Thyroid gland (tissue), 4 donors: ENCODE measurements around the gene TRABD2A. TPM values are rescaled to one million over a fixed set of nuclear protein-coding genes. Genes with fewer than 3 reads are reported as not detected.

Source experiments
- DNase-seq, 2 donors: peaks; one replicate each; pipeline ENCODE4 v3.0.0-alpha.2; 2019
- H3K27ac ChIP-seq, 3 donors: fragments of 200-600 bp; sonication (generic); 1 replicate in 2 of 3; 2 replicates in 1 of 3; pipeline ENCODE4 v1.5.1; 2016 to 2019; ENCODE audit warnings: mild to moderate bottlenecking in 1 of 3, moderate library complexity in 1 of 3
- H3K27me3 ChIP-seq: fragments of 200-600 bp; sonication (generic); one replicate; pipeline ENCODE4 v1.5.1; 2019
- H3K36me3 ChIP-seq, 2 donors: fragments of 200-600 bp; sonication (generic); one replicate each; pipeline ENCODE4 v1.5.1; 2016 to 2019
- H3K4me1 ChIP-seq, 2 donors: fragments of 200-600 bp; sonication (generic); one replicate each; pipeline ENCODE4 v1.5.1; 2017 to 2019
- H3K4me3 ChIP-seq, 3 donors: fragments of 200-600 bp; sonication (generic); replicated peaks in 1 of 3; 1 replicate in 2 of 3; 2 replicates in 1 of 3; pipeline ENCODE4 v1.5.1; 2016; ENCODE audit warnings: mild to moderate bottlenecking in 1 of 3
- H3K9me3 ChIP-seq: fragments of 200-600 bp; sonication (generic); one replicate; pipeline ENCODE4 v1.5.1; 2017
- POLR2A ChIP-seq, 2 donors: fragments of 450-650 bp; IDR thresholded peaks; one replicate each; pipeline ENCODE4 v1.6.1; 2017; ENCODE audit warnings: antibody characterized with exemption in 2 of 2, mild to moderate bottlenecking in 2 of 2, moderate library complexity in 1 of 2
- WGBS, 2 donors: methylation state at CpG; one replicate each; pipeline ENCODE4 v1.1.5; 2017; 5-methylcytosine and 5-hydroxymethylcytosine counted together
- intact Hi-C: fragments of 100-400 bp; cut with DNase I; formaldehyde crosslinking; loops from one replicate; pipeline ENCODE4 v1.15.1; 2023
- total RNA-seq, 4 donors: library from RNA; depleted of rRNA; stranded (reverse); fragments of >200 nt; gene quantifications; one replicate each; pipeline ENCODE4 v1.2.3, GENCODE V29; 2016
- TF ChIP-seq, protein P1 (sequence below), 6 experiments: fragments of 200-600 bp in 3 of 6; fragments of 450-650 bp in 3 of 6; sonication (generic) in 3 of 6; IDR thresholded peaks; one replicate each; pipeline ENCODE4 v1.5.1; 2016 to 2019; ENCODE audit warnings: antibody characterized with exemption in 6 of 6, mild to moderate bottlenecking in 2 of 6, inconsistent platforms in 1 of 6, moderate library complexity in 1 of 6

TRABD2A gene
- total RNA-seq, 4 donors from 2014 or later = 0.20 to 1.9 TPM; not detected in 2

- no peaks in the 10 kb centered on the region for H3K27me3 ChIP-seq
- 82 to 83% methylated on average over 9 of the region's 9 CpGs for WGBS, 2 donors
- TF ChIP-seq POLR2A (IDR thresholded peaks at IDR 0.05) = no peak
- TF ChIP-seq, protein P1, sequence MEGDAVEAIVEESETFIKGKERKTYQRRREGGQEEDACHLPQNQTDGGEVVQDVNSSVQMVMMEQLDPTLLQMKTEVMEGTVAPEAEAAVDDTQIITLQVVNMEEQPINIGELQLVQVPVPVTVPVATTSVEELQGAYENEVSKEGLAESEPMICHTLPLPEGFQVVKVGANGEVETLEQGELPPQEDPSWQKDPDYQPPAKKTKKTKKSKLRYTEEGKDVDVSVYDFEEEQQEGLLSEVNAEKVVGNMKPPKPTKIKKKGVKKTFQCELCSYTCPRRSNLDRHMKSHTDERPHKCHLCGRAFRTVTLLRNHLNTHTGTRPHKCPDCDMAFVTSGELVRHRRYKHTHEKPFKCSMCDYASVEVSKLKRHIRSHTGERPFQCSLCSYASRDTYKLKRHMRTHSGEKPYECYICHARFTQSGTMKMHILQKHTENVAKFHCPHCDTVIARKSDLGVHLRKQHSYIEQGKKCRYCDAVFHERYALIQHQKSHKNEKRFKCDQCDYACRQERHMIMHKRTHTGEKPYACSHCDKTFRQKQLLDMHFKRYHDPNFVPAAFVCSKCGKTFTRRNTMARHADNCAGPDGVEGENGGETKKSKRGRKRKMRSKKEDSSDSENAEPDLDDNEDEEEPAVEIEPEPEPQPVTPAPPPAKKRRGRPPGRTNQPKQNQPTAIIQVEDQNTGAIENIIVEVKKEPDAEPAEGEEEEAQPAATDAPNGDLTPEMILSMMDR (IDR thresholded peaks at IDR 0.05) = no peak
Observed at GRCh38 chr2:84904151-84904550, 23.3 kb upstream of the TRABD2A start.

DNA sequence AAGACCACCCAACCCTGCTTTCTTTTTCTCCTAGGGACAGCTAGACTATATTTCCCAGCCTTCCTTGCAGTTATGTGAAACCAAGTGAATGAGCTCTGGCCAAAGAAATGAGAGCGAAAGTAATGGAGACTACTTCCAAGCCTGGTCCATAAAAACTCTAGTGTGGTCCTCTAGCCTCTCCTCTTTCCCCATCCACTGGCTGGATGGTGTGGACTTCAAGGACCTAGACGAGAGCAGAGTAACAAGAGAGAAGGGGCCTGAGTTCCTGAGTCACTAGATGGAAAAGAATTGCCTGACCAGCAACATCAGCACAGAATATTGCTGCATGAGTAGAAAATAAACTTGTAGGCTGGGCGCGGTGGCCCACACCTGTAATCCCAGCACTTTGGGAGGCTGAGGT is 21.6 kb upstream of the TRABD2A start:
- no peak overlapping the region for H3K4me3 ChIP-seq
- no peaks in the 10 kb centered on the region for H3K36me3 ChIP-seq
- H3K9me3 ChIP-seq = no peaks in the 10 kb centered on the region
- TF ChIP-seq POLR2A (IDR thresholded peaks at IDR 0.05) = no peak
- TF ChIP-seq, protein P1 (IDR thresholded peaks at IDR 0.05) = no peak
- no peak for DNase-seq
- no peaks in the 10 kb centered on the region for H3K27me3 ChIP-seq
- no peak overlapping the region for H3K27ac ChIP-seq
- intact Hi-C loops = no loop called here
- WGBS, 2 donors = 95 to 96% methylated on average over 4 of the region's 4 CpGs
- peaks cover 10 to 32% of the 10 kb centered on the region in 2 donors for H3K4me1 ChIP-seq

More at GRCh38 chr2:84904151-84904550, 23.3 kb upstream of the TRABD2A start:
- no peaks in the 10 kb centered on the region for H3K36me3 ChIP-seq
- H3K4me3 ChIP-seq = no peak overlapping the region
- H3K4me1 ChIP-seq = peaks cover 12 to 19% of the 10 kb centered on the region in 2 donors
- no peak for DNase-seq
- H3K27ac ChIP-seq = peak overlapping the region in 1 of 3 donors; percentile 90
- no peaks in the 10 kb centered on the region for H3K9me3 ChIP-seq
- intact Hi-C loops = no loop called here

GRCh38 chr2:84901593-84902120 is 20.8 kb upstream of the TRABD2A start:
- DNase-seq = no peak
- Histone ChIP-seq H3K36me3 (no peaks in the 10 kb centered on the region), H3K9me3 (no peaks in the 10 kb centered on the region), H3K27ac (no peak overlapping the region), H3K4me3 (no peak overlapping the region), H3K4me1 (peaks cover 5 to 29% of the 10 kb centered on the region in 2 donors), H3K27me3 (no peaks in the 10 kb centered on the region)
- intact Hi-C loops = no loop called here
- WGBS, 2 donors = 76 to 86% methylated on average over 2 of the region's 2 CpGs
- TF ChIP-seq POLR2A (IDR thresholded peaks at IDR 0.05) = no peak
- TF ChIP-seq, protein P1 (IDR thresholded peaks at IDR 0.05) = no peak

DNA sequence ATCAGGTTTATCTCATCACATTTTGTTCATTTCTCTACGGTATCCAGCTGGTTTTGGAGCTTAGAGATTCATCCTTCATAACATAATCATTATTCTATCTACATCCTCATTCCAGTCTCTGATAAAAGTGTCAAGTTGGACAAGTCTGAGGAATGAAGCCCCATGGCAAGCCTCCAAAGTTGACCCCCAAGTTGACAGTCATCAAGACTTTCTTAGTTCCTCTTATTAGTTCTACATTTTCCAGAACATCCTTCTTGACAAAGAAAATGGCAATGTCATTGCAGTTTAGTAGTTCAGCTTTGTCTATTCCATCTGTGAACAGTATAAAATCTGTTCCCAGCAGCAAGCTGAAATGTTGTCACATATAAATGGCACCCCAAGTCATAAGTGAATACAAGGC is 20.1 kb upstream of the TRABD2A start:
- H3K27me3 ChIP-seq = no peaks in the 10 kb centered on the region
- no peaks in the 10 kb centered on the region for H3K36me3 ChIP-seq
- peaks cover 5 to 29% of the 10 kb centered on the region in 2 donors for H3K4me1 ChIP-seq
- intact Hi-C loops = no loop called here
- 84 to 91% methylated on average over 1 of the region's 1 CpG for WGBS, 2 donors
- H3K9me3 ChIP-seq = no peaks in the 10 kb centered on the region
- TF ChIP-seq, protein P1 (IDR thresholded peaks at IDR 0.05) = no peak
- no peak for TF ChIP-seq POLR2A (IDR thresholded peaks at IDR 0.05)
- no peak overlapping the region for H3K27ac ChIP-seq
- no peak overlapping the region for H3K4me3 ChIP-seq
- DNase-seq = no peak

GRCh38 chr2:84899304-84900204 is 18.7 kb upstream of the TRABD2A start:
- 95 to 96% methylated on average over 8 of the region's 8 CpGs for WGBS, 2 donors
- no peak for DNase-seq
- Histone ChIP-seq H3K4me1 (peaks cover 4 to 38% of the 10 kb centered on the region in 2 donors), H3K9me3 (no peaks in the 10 kb centered on the region), H3K27me3 (no peaks in the 10 kb centered on the region), H3K27ac (peak overlapping the region in 2 of 3 donors; percentile 44 to 66), H3K4me3 (no peak overlapping the region), H3K36me3 (no peaks in the 10 kb centered on the region)
- intact Hi-C loops = no loop called here
- no peak for TF ChIP-seq POLR2A (IDR thresholded peaks at IDR 0.05)
- TF ChIP-seq, protein P1 (IDR thresholded peaks at IDR 0.05) = no peak
